Dermis microvascular lymphatic vessel endothelial cell (primary cell): ENCODE measurements around the gene MX1. TPM values are rescaled to one million over a fixed set of nuclear protein-coding genes. Genes with fewer than 3 reads are reported as not detected.
A peak's percentile ranks its signal among the peaks of the same experiment; 100 is the strongest.

Experiments used
- DNase-seq, 2 donors: peaks; one replicate each; pipeline versions ENCODE4 v3.0.0 to v3.0.0-alpha.2; 2010; ENCODE audit warnings: low read depth in 2 of 2
- total RNA-seq: library from RNA; depleted of rRNA; stranded (reverse); fragments of >200 nt; gene quantifications from 2 replicates; pipeline ENCODE4 v1.2.1, GENCODE V29; 2014

Gene MX1
- total RNA-seq, 1 donor from 2014 or later, result 3.5 TPM

DNA sequence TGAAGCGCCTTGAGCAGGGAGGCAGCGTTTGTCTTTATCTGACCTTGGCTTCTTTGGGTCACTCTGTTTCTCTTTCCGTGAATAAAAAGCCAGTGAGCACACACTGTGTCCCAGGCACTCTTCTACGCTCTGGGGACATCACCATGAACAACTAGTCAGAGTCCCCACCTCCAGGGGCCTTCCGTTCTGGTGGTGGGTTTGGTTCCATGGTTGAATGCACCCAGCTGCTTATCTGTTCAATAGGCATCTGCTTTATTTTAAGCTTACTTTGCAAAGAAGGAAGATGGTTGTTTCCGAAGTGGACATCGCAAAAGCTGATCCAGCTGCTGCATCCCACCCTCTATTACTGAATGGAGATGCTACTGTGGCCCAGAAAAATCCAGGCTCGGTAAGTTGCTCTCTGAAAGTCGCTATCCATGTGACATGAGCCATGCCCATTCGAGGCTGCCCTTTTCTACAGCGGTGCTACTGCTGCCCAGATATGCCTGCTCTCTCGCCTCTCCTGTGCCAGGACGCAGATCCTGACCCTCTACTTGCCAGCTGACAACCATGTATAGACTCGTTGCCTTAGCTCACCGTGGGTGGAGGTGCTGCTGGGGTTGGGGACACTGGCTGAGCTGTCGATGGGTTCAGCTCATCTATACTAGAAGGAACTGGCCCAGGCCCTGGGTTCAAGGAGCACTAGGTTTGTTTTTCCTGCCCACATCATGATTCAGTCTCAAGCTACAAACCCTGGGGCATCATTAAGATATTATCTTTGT is 5.9 kb downstream of the MX1 start:
- no peak for DNase-seq

GRCh38 chr21:41432562-41433460 is 6.8 kb downstream of the MX1 start:
- DNase-seq, result no peak

GRCh38 chr21:41433566-41433965 is 7.5 kb downstream of the MX1 start:
- no peak for DNase-seq

GRCh38 chr21:41435706-41436105 is 9.7 kb downstream of the MX1 start:
- no peak for DNase-seq

GRCh38 chr21:41437729-41438128 is 11.7 kb downstream of the MX1 start:
- no peak for DNase-seq

DNA sequence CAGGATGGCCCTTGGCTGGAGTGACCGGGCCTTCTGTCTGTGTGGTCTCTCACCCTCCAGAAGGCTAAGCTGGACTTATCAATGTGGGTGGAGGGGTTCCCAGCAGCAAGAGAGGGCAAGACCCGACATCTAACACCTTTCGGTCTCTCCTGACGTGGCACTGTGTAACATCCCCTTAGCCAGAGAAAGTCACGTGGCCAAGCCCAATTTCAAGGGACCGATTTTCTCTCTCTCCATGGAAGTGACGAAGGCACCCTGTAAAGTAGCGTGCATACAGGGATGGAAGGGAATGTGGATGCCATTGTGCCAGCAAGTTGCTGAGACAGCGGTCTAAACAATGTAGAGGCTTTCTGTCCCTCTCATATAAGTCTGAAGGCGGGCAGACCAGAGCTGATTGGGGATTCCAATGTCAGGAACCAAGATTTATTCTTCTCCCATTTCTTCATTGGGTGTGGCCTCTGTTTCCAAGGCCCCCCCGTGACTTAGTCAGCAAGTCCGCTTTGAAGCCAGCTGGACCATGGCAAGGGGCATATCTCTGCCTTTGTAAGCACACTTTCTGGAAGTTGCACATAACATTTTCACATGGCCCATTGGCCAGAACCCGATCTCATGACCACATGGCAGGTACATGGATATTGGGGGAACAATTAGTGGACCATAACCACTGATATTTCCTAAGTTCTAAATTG is 12.5 kb downstream of the MX1 start:
- no peak for DNase-seq

- DNase-seq, result no peak
Measured at GRCh38 chr21:41439248-41439647, 13.2 kb downstream of the MX1 start.

DNA sequence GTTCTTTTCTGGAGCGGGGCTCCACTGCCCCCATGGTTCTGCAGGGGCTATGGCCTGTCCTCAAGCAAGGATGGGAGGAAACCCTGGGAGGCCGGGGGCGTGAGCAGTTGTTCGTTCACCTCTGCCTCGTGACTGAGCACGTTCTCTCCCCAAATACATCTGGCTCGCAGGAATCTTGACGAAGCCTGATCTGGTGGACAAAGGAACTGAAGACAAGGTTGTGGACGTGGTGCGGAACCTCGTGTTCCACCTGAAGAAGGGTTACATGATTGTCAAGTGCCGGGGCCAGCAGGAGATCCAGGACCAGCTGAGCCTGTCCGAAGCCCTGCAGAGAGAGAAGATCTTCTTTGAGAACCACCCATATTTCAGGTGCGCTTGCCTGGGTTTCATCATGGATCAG is 15.5 kb downstream of the MX1 start:
- DNase-seq, result no peak

GRCh38 chr21:41442481-41443186 is 16.6 kb downstream of the MX1 start:
- peak in 1 of 2 donors; percentile 42 for DNase-seq

- no peak for DNase-seq
Measured at GRCh38 chr21:41443562-41443961, 17.5 kb downstream of the MX1 start.

GRCh38 chr21:41444703-41445464 is 18.8 kb downstream of the MX1 start:
- no peak for DNase-seq

GRCh38 chr21:41445465-41445862 is 19.4 kb downstream of the MX1 start:
- DNase-seq, result no peak

GRCh38 chr21:41446586-41446985 is 20.5 kb downstream of the MX1 start:
- DNase-seq, result no peak

- no peak for DNase-seq
Measured at GRCh38 chr21:41447356-41447755, 21.3 kb downstream of the MX1 start.

DNA sequence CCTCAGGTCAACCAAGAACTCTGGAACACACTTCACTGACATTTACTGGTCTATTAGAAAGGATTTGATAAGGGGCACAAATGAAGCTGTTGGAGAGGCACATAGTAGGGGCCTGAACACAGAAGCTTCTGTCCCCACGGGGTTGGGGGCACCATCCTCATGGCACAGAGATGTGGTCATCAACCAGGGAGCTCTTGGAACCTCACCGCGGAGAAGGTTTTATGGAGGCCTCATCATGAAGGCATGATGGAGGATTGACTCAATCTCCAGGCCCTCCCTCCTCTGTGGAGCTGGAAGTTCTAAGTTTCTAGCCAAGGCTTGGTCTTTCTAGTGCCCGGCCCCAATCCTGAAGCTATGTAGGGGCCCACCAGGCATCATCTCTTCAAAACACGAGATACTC is 23.6 kb downstream of the MX1 start:
- DNase-seq, result no peak

DNA sequence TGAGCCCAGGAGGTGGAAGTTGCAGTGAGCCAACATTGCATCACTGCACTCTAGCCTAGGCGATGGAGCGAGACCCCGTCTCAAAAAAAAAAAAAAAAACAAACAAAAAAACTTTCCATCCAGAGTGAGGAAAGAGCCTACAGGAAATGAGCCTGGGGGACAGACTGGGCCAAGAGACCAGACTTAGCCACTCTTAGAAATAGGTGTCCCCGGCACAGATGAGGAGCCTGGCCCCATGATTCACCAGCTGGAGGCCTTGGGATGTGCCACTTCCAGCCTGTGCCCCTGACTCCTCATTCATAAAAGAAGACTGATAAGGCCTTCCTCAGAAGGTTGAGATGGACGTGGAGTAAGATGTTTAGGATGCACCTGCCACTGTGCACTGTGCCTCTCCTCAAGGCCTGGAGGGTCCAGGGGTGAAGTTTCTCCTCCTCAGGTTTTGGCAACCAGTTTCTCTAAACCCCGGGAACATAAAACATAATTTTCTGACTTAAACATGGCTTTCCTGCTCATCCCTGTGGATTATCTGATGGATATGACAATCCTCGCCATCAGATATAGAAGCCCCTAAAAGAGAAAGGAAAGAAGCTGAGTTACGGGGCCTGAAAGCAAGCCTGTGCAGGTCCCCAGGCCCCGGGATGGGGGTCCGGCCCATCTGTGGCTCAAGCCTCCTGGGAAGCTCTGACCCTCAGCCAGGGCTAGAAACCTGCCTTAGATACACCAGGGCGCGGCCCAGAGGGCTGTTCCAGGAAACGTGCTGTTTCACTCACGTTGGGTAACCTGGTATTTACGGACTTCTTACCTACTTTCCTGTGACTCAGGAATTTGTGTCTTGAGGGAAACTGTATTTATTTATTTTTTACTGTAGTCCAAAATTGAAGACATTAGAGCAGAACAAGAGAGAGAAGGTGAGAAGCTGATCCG is 26.0 kb downstream of the MX1 start:
- DNase-seq, result no peak

- no peak for DNase-seq
Measured at GRCh38 chr21:41453198-41453597, 27.2 kb downstream of the MX1 start.

GRCh38 chr21:41453761-41454160 is 27.7 kb downstream of the MX1 start:
- DNase-seq, result no peak

GRCh38 chr21:41458121-41458520 is 32.1 kb downstream of the MX1 start:
- DNase-seq, result no peak

- DNase-seq, result no peak
Measured at GRCh38 chr21:41458559-41458958, 32.5 kb downstream of the MX1 start.
